Measurements from ENCODE around the gene UBE3C.
"Not testable (repeated sequence)": the region's sequence is repeated elsewhere in the genome, so short reads cannot be mapped to it uniquely, and the experiment has no call there.

The UBE3C gene

GRCh38 chr7:157250605-157251228 is 112.0 kb downstream of the UBE3C start:
- TF ChIP-seq CTCF (IDR thresholded peaks at IDR 0.05): peak; percentile 77
- Histone ChIP-seq H3K27ac (no peak overlapping the region), H3K36me3 (ENCODE audit: control insufficient read depth, insufficient read depth, low read length) (no peaks in the 10 kb centered on the region), H3K4me2 (ENCODE audit: low read length) (no peak overlapping the region), H2AFZ (no peak overlapping the region), H3K27me3 (ENCODE audit: control insufficient read depth, insufficient read depth, low read length) (no peaks in the 10 kb centered on the region), H3K4me3 (ENCODE audit: low read depth, low read length) (no peak overlapping the region), H3K9ac (no peak overlapping the region), H3K4me1 (peaks cover 2% of the 10 kb centered on the region), H3K79me2 (no peaks in the 10 kb centered on the region), H3K9me3 (ENCODE audit: control insufficient read depth, low read length) (no peaks in the 10 kb centered on the region)

GRCh38 chr7:157251817-157252216 is 113.1 kb downstream of the UBE3C start:
- not testable (repeated sequence) for H3K9me3 ChIP-seq (ENCODE audit: control insufficient read depth, low read length); H3K9ac ChIP-seq; H3K4me1 ChIP-seq; H3K36me3 ChIP-seq (ENCODE audit: control insufficient read depth, insufficient read depth, low read length); H3K4me3 ChIP-seq (ENCODE audit: low read depth, low read length); H3K27ac ChIP-seq; H3K4me2 ChIP-seq (ENCODE audit: low read length); H3K27me3 ChIP-seq (ENCODE audit: control insufficient read depth, insufficient read depth, low read length); H3K79me2 ChIP-seq; H2AFZ ChIP-seq

DNA sequence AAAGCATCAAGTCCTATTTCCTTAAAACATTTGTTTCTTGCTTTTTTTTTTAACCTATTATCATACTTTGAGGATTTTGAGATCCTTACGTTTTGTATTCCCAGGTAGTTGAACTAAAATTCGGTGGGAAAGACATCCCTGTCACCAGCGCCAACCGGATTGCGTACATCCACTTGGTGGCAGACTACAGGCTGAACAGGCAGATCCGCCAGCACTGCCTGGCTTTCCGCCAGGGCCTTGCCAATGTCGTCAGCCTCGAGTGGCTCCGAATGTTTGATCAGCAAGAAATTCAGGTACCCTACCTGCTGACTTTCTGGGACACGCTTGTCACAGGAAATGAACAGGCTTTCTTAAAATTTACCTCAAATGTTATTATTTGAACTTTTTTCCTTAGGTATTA is 115.1 kb downstream of the UBE3C start:
- Histone ChIP-seq H3K27me3 (ENCODE audit: control insufficient read depth, insufficient read depth, low read length) (no peaks in the 10 kb centered on the region), H3K27ac (no peak overlapping the region), H3K9ac (no peak overlapping the region), H3K36me3 (ENCODE audit: control insufficient read depth, insufficient read depth, low read length) (no peaks in the 10 kb centered on the region), H3K4me3 (ENCODE audit: low read depth, low read length) (no peak overlapping the region), H2AFZ (no peak overlapping the region), H3K9me3 (ENCODE audit: control insufficient read depth, low read length) (no peaks in the 10 kb centered on the region), H3K4me1 (peaks cover 2% of the 10 kb centered on the region), H3K4me2 (ENCODE audit: low read length) (no peak overlapping the region), H3K79me2 (no peaks in the 10 kb centered on the region)
- peak; percentile 50 for TF ChIP-seq CTCF (IDR thresholded peaks at IDR 0.05)

DNA sequence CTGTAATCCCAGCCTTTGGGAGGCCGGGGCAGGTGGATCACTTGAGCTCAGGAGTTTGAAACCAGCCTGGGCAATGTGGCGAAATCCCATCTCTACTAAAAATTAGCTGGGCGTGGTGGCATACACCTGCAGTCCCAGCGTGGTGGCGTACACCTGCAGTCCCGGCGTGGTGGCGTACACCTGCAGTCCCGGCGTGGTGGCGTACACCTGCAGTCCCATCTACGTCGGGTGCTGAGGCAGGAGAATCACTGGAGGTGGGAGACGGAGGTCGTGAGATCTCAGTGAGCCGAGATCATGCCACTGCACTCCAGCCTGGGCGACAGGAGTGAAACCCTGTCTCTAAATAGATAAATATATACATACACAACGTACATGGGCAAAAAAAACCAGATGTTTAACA is 116.1 kb downstream of the UBE3C start:
- not testable (repeated sequence) for H3K79me2 ChIP-seq; H3K27ac ChIP-seq; H3K9ac ChIP-seq; H3K4me1 ChIP-seq; H2AFZ ChIP-seq; H3K4me2 ChIP-seq (ENCODE audit: low read length); H3K36me3 ChIP-seq (ENCODE audit: control insufficient read depth, insufficient read depth, low read length); H3K4me3 ChIP-seq (ENCODE audit: low read depth, low read length); H3K27me3 ChIP-seq (ENCODE audit: control insufficient read depth, insufficient read depth, low read length); H3K9me3 ChIP-seq (ENCODE audit: control insufficient read depth, low read length)

DNA sequence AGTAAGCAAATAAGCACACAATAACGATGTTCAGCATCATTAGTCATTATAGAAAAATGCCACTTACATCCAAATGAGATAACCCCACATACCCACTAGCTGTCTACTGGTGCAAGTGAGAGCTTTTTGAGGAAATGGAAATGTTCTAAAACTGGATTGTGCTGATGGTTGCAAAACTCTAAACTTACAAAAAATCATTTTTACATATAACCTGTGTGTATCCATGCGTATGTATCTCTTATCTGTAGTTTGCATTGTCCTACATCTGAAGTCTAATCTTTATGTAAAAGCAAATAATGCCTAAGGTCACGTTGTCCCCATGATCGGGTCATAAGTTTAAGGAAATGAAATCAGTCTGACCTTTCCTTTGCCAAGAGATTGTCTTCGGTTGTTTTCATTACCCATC is 116.5 kb downstream of the UBE3C start:
- Histone ChIP-seq H2AFZ (no peak overlapping the region), H3K9ac (no peak overlapping the region), H3K79me2 (no peaks in the 10 kb centered on the region), H3K27me3 (ENCODE audit: control insufficient read depth, insufficient read depth, low read length) (no peaks in the 10 kb centered on the region), H3K36me3 (ENCODE audit: control insufficient read depth, insufficient read depth, low read length) (no peaks in the 10 kb centered on the region), H3K27ac (no peak overlapping the region), H3K4me1 (peaks cover 2% of the 10 kb centered on the region), H3K9me3 (ENCODE audit: control insufficient read depth, low read length) (no peaks in the 10 kb centered on the region), H3K4me3 (ENCODE audit: low read depth, low read length) (no peak overlapping the region), H3K4me2 (ENCODE audit: low read length) (no peak overlapping the region)
- no peak for TF ChIP-seq CTCF (IDR thresholded peaks at IDR 0.05)

- Histone ChIP-seq H3K4me1 (no peaks in the 10 kb centered on the region), H3K9me3 (ENCODE audit: control insufficient read depth, low read length) (no peaks in the 10 kb centered on the region), H3K9ac (no peak overlapping the region), H3K4me2 (ENCODE audit: low read length) (no peak overlapping the region), H3K27me3 (ENCODE audit: control insufficient read depth, insufficient read depth, low read length) (no peaks in the 10 kb centered on the region), H2AFZ (no peak overlapping the region), H3K36me3 (ENCODE audit: control insufficient read depth, insufficient read depth, low read length) (no peaks in the 10 kb centered on the region), H3K27ac (no peak overlapping the region), H3K79me2 (no peaks in the 10 kb centered on the region), H3K4me3 (ENCODE audit: low read depth, low read length) (no peak overlapping the region)
- no peak for TF ChIP-seq CTCF (IDR thresholded peaks at IDR 0.05)
Observed at GRCh38 chr7:157263156-157263555, 124.4 kb downstream of the UBE3C start.

Measured in parathyroid adenoma (tissue), 2 donors.